GM21576 (cell line): ENCODE data around the gene DYTN.

ENCODE experiments used
- ATAC-seq: cut with Tn5 transposase; IDR thresholded peaks from one replicate; pipeline ENCODE4 v1.9.1; 2021; ENCODE audit warnings: mild to moderate bottlenecking, moderate library complexity; ENCODE audit not compliant: unreplicated experiment

DYTN gene

GRCh38 chr2:206615417-206616089 lies 102.6 kb downstream of the DYTN start:
- ATAC-seq: no peak

GRCh38 chr2:206614811-206615210 lies 103.4 kb downstream of the DYTN start:
- no peak for ATAC-seq

- ATAC-seq: no peak
Observed at GRCh38 chr2:206611736-206612135, 106.5 kb downstream of the DYTN start.

GRCh38 chr2:206611191-206611590 lies 107.0 kb downstream of the DYTN start:
- ATAC-seq: no peak

- ATAC-seq: no peak
Observed at GRCh38 chr2:206610451-206610850, 107.7 kb downstream of the DYTN start.

- no peak for ATAC-seq
Observed at GRCh38 chr2:206603243-206603642, 115.0 kb downstream of the DYTN start.
